T-helper 2 cell treated with Interferon-gamma antibody and Interleukin-4, amounts not matched to agents 5 μg/mL and 100 μg/mL, for 36 hours (primary cell): Measurements from ENCODE around the gene CD300H.
"Not testable (repeated sequence)": the region's sequence is repeated elsewhere in the genome, so short reads cannot be mapped to it uniquely, and the experiment has no call there.

Source experiments
- DNase-seq: peaks from one replicate; pipeline ENCODE4 v3.0.0; 2021; ENCODE audit warnings: low spot score
- H3K27ac Mint-ChIP-seq: one replicate; pipeline ENCODE4 v1.8.0; 2021; ENCODE audit warnings: mild to moderate bottlenecking, mixed read lengths
- H3K27me3 Mint-ChIP-seq: one replicate; pipeline ENCODE4 v1.8.0; 2021; ENCODE audit warnings: low read depth, mixed read lengths
- H3K36me3 Mint-ChIP-seq: one replicate; pipeline ENCODE4 v1.8.0; 2021; ENCODE audit warnings: low read depth, mixed read lengths
- H3K4me1 Mint-ChIP-seq: one replicate; pipeline ENCODE4 v1.8.0; 2021; ENCODE audit warnings: low read depth, mixed read lengths
- H3K4me3 Mint-ChIP-seq: one replicate; pipeline ENCODE4 v1.8.0; 2022; ENCODE audit warnings: mild to moderate bottlenecking, moderate library complexity, mixed read lengths
- H3K9me3 Mint-ChIP-seq: one replicate; pipeline ENCODE4 v1.8.0; 2021; ENCODE audit warnings: mixed read lengths

Gene CD300H

GRCh38 chr17:74573169-74573568 is 5.9 kb upstream of the CD300H start:
- Mint-ChIP-seq H3K27ac (no peak overlapping the region), H3K9me3 (no peaks in the 10 kb centered on the region), H3K27me3 (peaks cover 37% of the 10 kb centered on the region), H3K4me1 (peaks cover 9% of the 10 kb centered on the region), H3K4me3 (no peak overlapping the region), H3K36me3 (no peaks in the 10 kb centered on the region)
- DNase-seq: no peak

- DNase-seq: no peak
- Mint-ChIP-seq H3K27me3 (peaks cover 41% of the 10 kb centered on the region), H3K9me3 (no peaks in the 10 kb centered on the region), H3K27ac (no peak overlapping the region), H3K36me3 (no peaks in the 10 kb centered on the region), H3K4me3 (no peak overlapping the region), H3K4me1 (peaks cover 9% of the 10 kb centered on the region)
Measured at GRCh38 chr17:74571621-74572270, 4.4 kb upstream of the CD300H start.

- Mint-ChIP-seq H3K27me3 (peaks cover 29% of the 10 kb centered on the region), H3K9me3 (no peaks in the 10 kb centered on the region), H3K27ac (no peak overlapping the region), H3K36me3 (no peaks in the 10 kb centered on the region), H3K4me3 (no peak overlapping the region), H3K4me1 (peaks cover 9% of the 10 kb centered on the region)
- peak; percentile 26 for DNase-seq
Measured at GRCh38 chr17:74569020-74570003, 2.0 kb upstream of the CD300H start.

GRCh38 chr17:74568106-74568873 is 981 bp upstream of the CD300H start:
- no peak overlapping the region for H3K4me3 Mint-ChIP-seq
- H3K36me3 Mint-ChIP-seq: no peaks in the 10 kb centered on the region
- peaks cover 26% of the 10 kb centered on the region for H3K27me3 Mint-ChIP-seq
- H3K9me3 Mint-ChIP-seq: no peaks in the 10 kb centered on the region
- no peak for DNase-seq
- no peak overlapping the region for H3K27ac Mint-ChIP-seq
- peaks cover 9% of the 10 kb centered on the region for H3K4me1 Mint-ChIP-seq

- no peak overlapping the region for H3K27ac Mint-ChIP-seq
- peaks cover 25% of the 10 kb centered on the region for H3K27me3 Mint-ChIP-seq
- peaks cover 9% of the 10 kb centered on the region for H3K4me1 Mint-ChIP-seq
- H3K4me3 Mint-ChIP-seq: no peak overlapping the region
- no peaks in the 10 kb centered on the region for H3K36me3 Mint-ChIP-seq
- no peaks in the 10 kb centered on the region for H3K9me3 Mint-ChIP-seq
- no peak for DNase-seq
Measured at GRCh38 chr17:74566132-74566753, 1.1 kb downstream of the CD300H start.

GRCh38 chr17:74565126-74565525 is 2.2 kb downstream of the CD300H start:
- Mint-ChIP-seq H3K27ac (no peak overlapping the region), H3K4me3 (no peak overlapping the region), H3K27me3 (peaks cover 27% of the 10 kb centered on the region), H3K9me3 (no peaks in the 10 kb centered on the region), H3K36me3 (no peaks in the 10 kb centered on the region), H3K4me1 (peaks cover 9% of the 10 kb centered on the region)
- DNase-seq: no peak

GRCh38 chr17:74563358-74563757 is 4.0 kb downstream of the CD300H start:
- no peak overlapping the region for H3K27ac Mint-ChIP-seq

GRCh38 chr17:74561586-74561985 is 5.7 kb downstream of the CD300H start:
- no peak for DNase-seq
- Mint-ChIP-seq H3K27me3 (peaks cover 13% of the 10 kb centered on the region), H3K36me3 (no peaks in the 10 kb centered on the region), H3K27ac (no peak overlapping the region), H3K4me3 (no peak overlapping the region), H3K9me3 (no peaks in the 10 kb centered on the region), H3K4me1 (peaks cover 8% of the 10 kb centered on the region)

More at GRCh38 chr17:74563358-74563757, 4.0 kb downstream of the CD300H start:
- Mint-ChIP-seq H3K4me3 (no peak overlapping the region), H3K36me3 (no peaks in the 10 kb centered on the region), H3K4me1 (peaks cover 10% of the 10 kb centered on the region), H3K27me3 (peaks cover 14% of the 10 kb centered on the region), H3K9me3 (no peaks in the 10 kb centered on the region)
- DNase-seq: no peak

GRCh38 chr17:74558882-74559519 is 8.3 kb downstream of the CD300H start:
- Mint-ChIP-seq H3K4me1 (peaks cover 8% of the 10 kb centered on the region), H3K4me3 (no peak overlapping the region), H3K27me3 (peaks cover 13% of the 10 kb centered on the region), H3K9me3 (no peaks in the 10 kb centered on the region), H3K36me3 (no peaks in the 10 kb centered on the region), H3K27ac (no peak overlapping the region)
- no peak for DNase-seq

GRCh38 chr17:74558402-74558801 is 8.9 kb downstream of the CD300H start:
- DNase-seq, H3K27ac Mint-ChIP-seq, H3K4me3 Mint-ChIP-seq, H3K9me3 Mint-ChIP-seq, H3K4me1 Mint-ChIP-seq, H3K36me3 Mint-ChIP-seq: not testable (repeated sequence)
- H3K27me3 Mint-ChIP-seq: peaks cover 13% of the 10 kb centered on the region

GRCh38 chr17:74555427-74555940 is 11.8 kb downstream of the CD300H start:
- Mint-ChIP-seq H3K4me3 (no peak overlapping the region), H3K9me3 (no peaks in the 10 kb centered on the region), H3K36me3 (no peaks in the 10 kb centered on the region), H3K27ac (no peak overlapping the region), H3K27me3 (peaks cover 7% of the 10 kb centered on the region), H3K4me1 (peaks cover 8% of the 10 kb centered on the region)
- DNase-seq: no peak

- H3K4me3 Mint-ChIP-seq: no peak overlapping the region
- no peak for DNase-seq
- H3K27ac Mint-ChIP-seq: no peak overlapping the region
- peaks cover 8% of the 10 kb centered on the region for H3K4me1 Mint-ChIP-seq
- peaks cover 7% of the 10 kb centered on the region for H3K27me3 Mint-ChIP-seq
- H3K9me3 Mint-ChIP-seq: no peaks in the 10 kb centered on the region
- no peaks in the 10 kb centered on the region for H3K36me3 Mint-ChIP-seq
Measured at GRCh38 chr17:74554909-74555308, 12.4 kb downstream of the CD300H start.

GRCh38 chr17:74552037-74552436 is 15.3 kb downstream of the CD300H start:
- no peak overlapping the region for H3K27ac Mint-ChIP-seq
- peaks cover 12% of the 10 kb centered on the region for H3K4me1 Mint-ChIP-seq
- no peaks in the 10 kb centered on the region for H3K9me3 Mint-ChIP-seq
- H3K27me3 Mint-ChIP-seq: peaks cover 3% of the 10 kb centered on the region
- H3K36me3 Mint-ChIP-seq: no peaks in the 10 kb centered on the region
- no peak overlapping the region for H3K4me3 Mint-ChIP-seq
- no peak for DNase-seq
